MCF 10A (cell line): Measurements from ENCODE around the gene RABL6. TPM values are rescaled to one million over a fixed set of nuclear protein-coding genes. Genes with fewer than 3 reads are reported as not detected.
"Not testable (repeated sequence)": the region's sequence is repeated elsewhere in the genome, so short reads cannot be mapped to it uniquely, and the experiment has no call there.

Experiments used
- BruUV-seq: library from RNA; stranded (reverse); fragments of 400-500 nt; replicated peaks from 2 replicates; lab custom pipeline; 2021; lab: Mats Ljungman, UMichigan
- CTCF ChIA-PET: fragments of 300-600 bp; sonication (Branson Sonifier 250); formaldehyde crosslinking; extraction: SDS; loops from one replicate; lab custom pipeline; 2021; ENCODE audit warnings: antibody characterized with exemption, inconsistent platforms; lab: Yijun Ruan, JAX
- POLR2A ChIA-PET: fragments of 300-600, 350-650 bp; sonication (Branson Sonifier 250); formaldehyde crosslinking; extraction: SDS; loops from one replicate; lab custom pipeline; 2020; ENCODE audit warnings: antibody characterized with exemption, inconsistent platforms; lab: Yijun Ruan, JAX
- DNase-seq: peaks from one replicate; pipeline ENCODE4 v3.0.0-alpha.2; 2018; ENCODE audit not compliant: unreplicated experiment
- H3K27ac Mint-ChIP-seq: one replicate; pipeline ENCODE4 v1.8.0; 2022; ENCODE audit warnings: mild to moderate bottlenecking, low read depth, mixed read lengths; ENCODE audit not compliant: unreplicated experiment
- H3K27me3 Mint-ChIP-seq: one replicate; pipeline ENCODE4 v1.8.0; 2022; ENCODE audit warnings: mixed read lengths; ENCODE audit not compliant: insufficient read depth, unreplicated experiment
- H3K36me3 Mint-ChIP-seq: one replicate; pipeline ENCODE4 v1.8.0; 2022; ENCODE audit warnings: mild to moderate bottlenecking, moderate library complexity, mixed read lengths; ENCODE audit not compliant: insufficient read depth, unreplicated experiment
- H3K4me1 Mint-ChIP-seq: one replicate; pipeline ENCODE4 v1.8.0; 2022; ENCODE audit warnings: mixed read lengths; ENCODE audit not compliant: insufficient read depth, unreplicated experiment
- H3K4me3 Mint-ChIP-seq: one replicate; pipeline ENCODE4 v1.8.0; 2022; ENCODE audit warnings: mild to moderate bottlenecking, moderate library complexity, mixed read lengths; ENCODE audit not compliant: unreplicated experiment
- H3K9me3 Mint-ChIP-seq: one replicate; pipeline ENCODE4 v1.8.0; 2022; ENCODE audit warnings: mixed read lengths; ENCODE audit not compliant: unreplicated experiment
- intact Hi-C: fragments of 100-400 bp; cut with micrococcal nuclease; formaldehyde crosslinking; loops from 2 replicates; pipeline ENCODE4 v1.14.1; 2022
- total RNA-seq: library from RNA; stranded (reverse); gene quantifications from 2 replicates; pipeline ENCODE4 v1.2.3, GENCODE V29; 2022
- TF ChIP-seq, protein P1 (sequence below): fragments of 200-600 bp; IDR thresholded peaks from one replicate; pipeline ENCODE4 v1.8.0; 2022; ENCODE audit warnings: antibody characterized with exemption, mild to moderate bottlenecking; ENCODE audit not compliant: unreplicated experiment

Gene RABL6
- total RNA-seq, 1 experiment from 2014 or later: 77.8 TPM

DNA sequence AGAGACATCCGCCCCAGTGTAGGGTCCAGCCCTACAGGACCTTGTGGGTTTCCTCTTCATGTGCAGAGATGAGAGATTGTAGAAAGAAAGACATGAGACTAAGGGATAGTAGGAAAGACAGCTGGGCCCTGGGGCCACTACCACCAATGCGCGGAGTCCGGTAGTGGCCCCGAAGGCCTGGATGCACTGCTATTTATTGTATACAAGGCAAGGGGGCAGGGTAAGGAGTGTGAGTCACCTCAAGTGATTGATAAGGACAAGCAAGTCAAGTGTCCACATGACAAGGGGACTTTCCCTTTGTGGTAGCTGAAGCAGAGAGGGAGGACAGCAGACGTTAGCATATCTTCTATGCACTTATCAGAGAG, 22.8 kb upstream of the RABL6 start:
- Mint-ChIP-seq H3K36me3 (no peaks in the 10 kb centered on the region), H3K4me3 (no peak overlapping the region), H3K27me3 (peaks cover 24% of the 10 kb centered on the region), H3K9me3 (no peaks in the 10 kb centered on the region), H3K27ac (no peak overlapping the region), H3K4me1 (peaks cover 5% of the 10 kb centered on the region)
- TF ChIP-seq, protein P1, sequence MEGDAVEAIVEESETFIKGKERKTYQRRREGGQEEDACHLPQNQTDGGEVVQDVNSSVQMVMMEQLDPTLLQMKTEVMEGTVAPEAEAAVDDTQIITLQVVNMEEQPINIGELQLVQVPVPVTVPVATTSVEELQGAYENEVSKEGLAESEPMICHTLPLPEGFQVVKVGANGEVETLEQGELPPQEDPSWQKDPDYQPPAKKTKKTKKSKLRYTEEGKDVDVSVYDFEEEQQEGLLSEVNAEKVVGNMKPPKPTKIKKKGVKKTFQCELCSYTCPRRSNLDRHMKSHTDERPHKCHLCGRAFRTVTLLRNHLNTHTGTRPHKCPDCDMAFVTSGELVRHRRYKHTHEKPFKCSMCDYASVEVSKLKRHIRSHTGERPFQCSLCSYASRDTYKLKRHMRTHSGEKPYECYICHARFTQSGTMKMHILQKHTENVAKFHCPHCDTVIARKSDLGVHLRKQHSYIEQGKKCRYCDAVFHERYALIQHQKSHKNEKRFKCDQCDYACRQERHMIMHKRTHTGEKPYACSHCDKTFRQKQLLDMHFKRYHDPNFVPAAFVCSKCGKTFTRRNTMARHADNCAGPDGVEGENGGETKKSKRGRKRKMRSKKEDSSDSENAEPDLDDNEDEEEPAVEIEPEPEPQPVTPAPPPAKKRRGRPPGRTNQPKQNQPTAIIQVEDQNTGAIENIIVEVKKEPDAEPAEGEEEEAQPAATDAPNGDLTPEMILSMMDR: no peak
- intact Hi-C loops: loop anchor here (1.0 kb wide), 1 partner anchor 19 kb away; no protein-coding TSS in a partner anchor
- ChIA-PET POLR2A (no interaction called here), CTCF (interaction anchor here (1.0 to 1.3 kb wide), 3 partner anchors 8 to 22 kb away, joined by 3 to 6 read pairs (median 4); no protein-coding TSS in a partner anchor)
- BruUV-seq: no TSS peak
- DNase-seq: no peak

DNA sequence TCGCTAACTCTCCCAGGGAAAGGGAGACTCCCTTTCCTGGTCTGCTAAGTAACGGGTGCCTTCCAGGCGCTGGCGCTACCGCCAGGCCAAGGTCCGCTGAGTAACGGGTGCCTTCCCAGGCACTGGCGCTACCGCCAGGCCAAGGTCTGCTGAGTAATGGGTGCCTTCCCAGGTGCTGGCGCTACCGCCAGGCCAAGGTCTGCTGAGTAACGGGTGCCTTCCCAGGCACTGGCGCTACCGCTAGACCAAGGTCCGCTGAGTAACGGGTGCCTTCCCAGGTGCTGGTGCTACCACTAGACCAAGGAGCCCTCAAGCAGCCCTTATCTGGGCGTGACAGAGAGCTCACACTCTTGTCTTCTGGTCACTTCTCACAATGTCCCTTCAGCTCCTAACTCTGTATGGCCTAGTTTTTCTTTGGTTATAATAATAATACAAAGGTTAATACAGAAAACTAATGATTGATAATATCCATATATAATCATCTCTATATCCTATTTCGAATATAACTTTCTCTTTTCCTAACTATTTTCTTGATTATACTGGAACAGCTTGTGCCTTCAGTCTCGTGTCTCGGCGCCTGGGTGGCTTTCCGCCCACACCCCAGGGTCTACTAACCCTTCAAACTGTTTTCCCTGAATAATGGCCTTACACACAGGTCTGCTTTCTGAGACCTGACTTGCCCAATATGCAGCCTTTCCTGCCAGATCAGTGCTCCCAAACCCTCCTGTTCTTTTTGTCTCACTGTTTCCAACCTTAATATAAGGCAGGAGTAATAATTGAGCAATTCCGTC, 22.0 kb upstream of the RABL6 start:
- ChIA-PET POLR2A (interaction anchor here (0.7 kb wide), 1 partner anchor 22 kb away, joined by 3 read pairs; no protein-coding TSS in a partner anchor), CTCF (interaction anchor here (0.8 to 1.8 kb wide), 7 partner anchors 9 to 251 kb away, joined by 3 to 6 read pairs (median 4); no protein-coding TSS in a partner anchor)
- intact Hi-C loops, BruUV-seq, H3K4me3 Mint-ChIP-seq, H3K4me1 Mint-ChIP-seq, DNase-seq, H3K9me3 Mint-ChIP-seq, H3K36me3 Mint-ChIP-seq, H3K27ac Mint-ChIP-seq: not testable (repeated sequence)
- peaks cover 16% of the 10 kb centered on the region for H3K27me3 Mint-ChIP-seq

DNA sequence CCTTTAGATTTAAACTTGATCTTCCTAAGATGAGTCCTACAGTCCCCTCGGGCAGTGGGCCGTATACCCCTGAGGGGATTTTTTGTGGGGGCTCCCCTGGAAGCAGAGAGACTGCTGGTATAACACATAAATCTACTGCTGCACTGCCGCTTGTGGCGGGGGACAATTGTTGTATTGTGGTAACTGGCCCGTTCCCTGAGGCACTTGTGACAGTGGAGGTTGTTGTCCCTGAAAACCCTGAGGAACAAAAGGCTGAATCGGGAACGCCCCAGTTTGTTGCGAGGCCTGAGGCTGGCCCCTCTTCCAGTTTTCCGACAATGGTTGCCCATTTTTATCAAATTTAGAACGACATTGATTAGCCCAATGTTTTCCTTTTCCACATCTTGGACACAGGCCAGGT, 21.3 kb upstream of the RABL6 start:
- H3K36me3 Mint-ChIP-seq: no peaks in the 10 kb centered on the region
- no peak overlapping the region for H3K27ac Mint-ChIP-seq
- peaks cover 5% of the 10 kb centered on the region for H3K4me1 Mint-ChIP-seq
- DNase-seq: no peak
- H3K4me3 Mint-ChIP-seq: no peak overlapping the region
- no TSS peak for BruUV-seq
- TF ChIP-seq, protein P1: no peak
- no peaks in the 10 kb centered on the region for H3K9me3 Mint-ChIP-seq
- POLR2A ChIA-PET: no interaction called here
- intact Hi-C loops: no loop called here
- CTCF ChIA-PET: interaction anchor here (0.9 to 3.5 kb wide), 8 partner anchors 9 to 249 kb away, joined by 3 to 24 read pairs (median 5); no protein-coding TSS in a partner anchor
- H3K27me3 Mint-ChIP-seq: peaks cover 9% of the 10 kb centered on the region

DNA sequence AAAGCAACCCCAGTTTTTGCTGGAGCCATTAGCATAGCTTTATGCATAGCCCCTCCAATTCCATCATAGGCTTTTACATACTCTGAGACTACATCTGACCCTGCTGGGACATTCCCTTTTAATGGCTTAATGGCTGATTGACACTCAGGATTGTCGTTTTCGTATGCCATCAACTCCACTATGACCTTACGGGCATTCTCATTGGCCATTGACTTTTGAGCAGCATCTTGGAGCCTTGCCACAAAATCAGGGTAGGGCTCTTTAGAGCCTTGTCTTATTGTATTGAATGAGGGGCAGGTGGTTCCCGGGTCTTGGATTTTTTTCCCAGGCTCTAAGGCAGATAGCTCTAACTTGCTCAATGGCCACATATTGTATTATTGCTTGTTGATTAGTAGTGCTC, 20.8 kb upstream of the RABL6 start:
- DNase-seq, H3K36me3 Mint-ChIP-seq, H3K9me3 Mint-ChIP-seq, BruUV-seq, H3K4me1 Mint-ChIP-seq, H3K27me3 Mint-ChIP-seq, H3K27ac Mint-ChIP-seq, POLR2A ChIA-PET, H3K4me3 Mint-ChIP-seq: not testable (repeated sequence)
- intact Hi-C loops: loop anchor here (1.0 kb wide), 1 partner anchor 248 kb away; no protein-coding TSS in a partner anchor
- CTCF ChIA-PET: interaction anchor here (0.6 to 3.5 kb wide), 14 partner anchors 9 to 1083 kb away, joined by 3 to 24 read pairs (median 4); partner anchors contain the start of gene SAPCD2
